GM21717 (cell line): ENCODE results near the gene CLEC1A.
"Not testable (repeated sequence)": the region's sequence is repeated elsewhere in the genome, so short reads cannot be mapped to it uniquely, and the experiment has no call there.

ENCODE experiments used
- ATAC-seq: cut with Tn5 transposase; IDR thresholded peaks from one replicate; pipeline ENCODE4 v1.9.1; 2021; ENCODE audit warnings: mild to moderate bottlenecking, moderate library complexity; ENCODE audit not compliant: unreplicated experiment

Gene CLEC1A

DNA sequence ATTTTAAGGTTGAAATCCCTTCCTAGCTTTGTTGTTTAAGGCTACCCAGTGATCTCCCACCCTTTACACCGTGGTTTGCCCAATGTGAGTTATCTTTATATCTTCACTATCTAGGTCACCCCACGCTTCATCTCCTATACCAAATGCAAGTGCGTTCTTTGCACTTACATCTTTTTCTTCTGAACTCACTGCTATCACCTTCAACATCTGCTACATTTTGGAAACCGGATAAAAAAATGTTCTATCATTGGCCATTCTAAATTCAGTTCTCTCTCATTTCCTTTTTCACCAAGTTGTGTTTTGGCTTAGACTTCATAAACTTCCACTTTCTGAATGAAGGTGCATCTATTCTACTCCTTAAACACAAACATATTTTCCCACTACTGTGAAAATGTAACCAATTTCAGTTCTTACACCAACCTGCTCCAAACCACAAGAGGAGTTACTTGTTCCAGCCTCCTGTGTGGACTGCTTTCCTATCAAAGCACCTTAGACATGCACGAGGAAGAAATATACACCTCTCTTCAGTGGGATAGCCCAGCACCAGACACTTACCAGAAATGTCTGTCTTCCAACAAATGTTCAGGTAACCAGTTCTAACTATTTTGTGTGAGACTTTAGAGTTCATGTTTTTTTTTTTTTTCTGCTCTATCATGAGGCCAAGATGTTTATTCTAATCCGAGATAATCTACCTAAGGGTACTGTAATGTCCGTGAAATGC, 46.4 kb downstream of the CLEC1A start:
- ATAC-seq: no peak

DNA sequence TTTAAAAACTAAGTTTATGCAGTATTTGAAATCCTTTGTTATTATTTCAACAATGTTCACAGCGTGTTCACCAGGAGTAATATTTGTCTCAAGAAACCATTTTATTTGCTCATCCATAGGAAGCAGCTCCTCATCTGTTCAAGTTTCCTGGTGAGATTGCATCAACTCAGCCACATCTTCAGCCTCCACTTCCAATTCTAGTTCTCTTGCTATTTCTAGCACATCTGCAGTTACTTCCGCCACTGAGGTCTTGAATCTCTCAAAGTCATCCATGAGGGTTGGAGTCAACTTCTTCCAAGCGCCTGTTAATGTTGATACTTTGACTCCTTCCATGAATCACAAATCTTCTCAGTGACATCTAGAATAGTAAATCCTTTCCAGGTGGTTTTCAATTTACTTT, 50.3 kb downstream of the CLEC1A start:
- no peak for ATAC-seq

DNA sequence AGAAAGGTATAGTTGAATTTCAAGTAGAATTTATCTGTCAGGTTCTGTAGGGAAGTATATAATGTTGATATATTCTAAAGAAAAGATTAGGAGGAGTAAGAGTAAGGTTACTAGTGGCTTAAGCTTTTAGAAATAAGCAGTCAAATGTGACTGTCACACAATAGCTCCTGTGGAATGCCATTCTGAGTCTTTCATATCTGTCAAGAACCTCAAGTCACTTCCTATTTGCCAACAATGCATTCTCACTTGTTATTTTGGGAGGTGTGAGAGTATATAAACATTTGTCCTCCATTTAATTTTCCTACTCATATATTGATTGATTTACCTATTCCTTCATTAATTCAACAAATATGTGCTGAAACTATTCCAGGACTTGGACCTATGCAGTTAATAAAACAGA, 56.6 kb downstream of the CLEC1A start:
- ATAC-seq: no peak

DNA sequence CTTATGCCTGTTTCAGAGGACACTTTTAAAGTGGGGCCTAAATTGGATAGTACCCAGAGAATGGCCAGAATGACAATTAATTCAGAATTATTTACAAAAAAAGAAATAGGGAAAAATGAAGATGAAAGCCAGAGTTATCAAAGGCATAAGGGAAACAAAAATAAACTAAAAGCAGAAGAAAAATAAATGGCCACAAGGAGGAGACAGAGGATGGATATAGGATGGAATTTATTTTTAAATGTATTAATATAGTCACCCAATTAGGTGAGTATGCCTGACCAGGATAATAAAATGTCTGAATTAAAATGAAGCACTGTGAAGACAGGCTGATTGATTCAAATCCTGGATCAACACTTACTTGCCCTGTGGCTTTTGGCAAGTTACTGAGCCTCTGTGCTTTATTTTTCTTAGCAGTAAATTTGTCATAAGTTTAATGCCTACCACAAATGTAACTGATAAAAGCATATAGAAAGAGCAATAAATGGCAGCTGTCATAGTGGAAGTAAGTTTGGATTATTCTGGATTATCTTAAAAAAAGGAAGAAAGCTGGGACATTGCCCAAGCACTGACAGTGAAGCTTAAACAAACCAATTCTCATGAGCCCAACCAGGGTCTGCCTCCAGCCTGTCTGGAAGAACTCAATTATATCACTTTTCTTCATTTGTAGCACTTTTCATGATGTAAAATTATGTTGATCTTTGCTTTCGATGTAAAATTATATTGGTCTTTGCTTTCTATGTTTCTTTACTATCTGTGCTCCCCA, 64.8 kb downstream of the CLEC1A start:
- ATAC-seq: no peak

DNA sequence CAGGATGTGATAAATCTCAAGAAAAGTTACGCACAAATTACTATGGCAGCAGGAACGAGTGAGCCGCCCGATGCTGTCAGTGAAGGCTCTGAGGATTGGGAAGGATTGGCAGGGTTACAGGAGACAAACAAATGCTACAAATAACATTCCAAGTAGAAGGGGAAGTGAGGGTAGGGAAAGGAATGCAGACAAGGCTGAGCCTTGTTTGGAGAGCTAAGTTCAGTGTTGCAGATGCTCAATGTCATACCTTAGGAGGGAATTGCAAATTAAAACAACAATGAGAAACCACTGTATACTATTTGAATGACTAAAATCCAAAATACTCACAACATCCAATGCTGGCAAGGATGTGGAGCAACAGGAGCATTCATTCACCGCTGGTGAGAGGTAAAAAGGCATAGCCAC, 67.0 kb downstream of the CLEC1A start:
- no peak for ATAC-seq

DNA sequence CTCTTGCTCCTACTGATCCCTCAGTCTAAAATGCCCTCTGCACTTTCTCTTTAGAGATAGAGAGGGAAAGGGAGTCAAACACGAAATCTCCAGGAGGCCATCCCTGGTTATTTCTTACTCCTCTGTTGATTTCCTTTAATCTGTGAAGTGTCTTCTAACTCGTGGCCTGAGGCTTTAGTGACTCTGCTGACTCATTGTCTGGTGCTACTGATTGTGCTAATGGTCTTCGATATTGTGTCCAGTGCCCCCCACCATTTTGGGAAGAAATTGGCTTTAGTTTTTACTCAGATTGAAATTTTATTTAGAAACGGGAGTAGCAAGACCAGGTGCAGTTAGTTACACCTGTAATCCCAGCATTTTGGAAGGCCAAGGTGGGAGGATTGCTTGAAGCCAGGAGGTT, 67.5 kb downstream of the CLEC1A start:
- no peak for ATAC-seq

DNA sequence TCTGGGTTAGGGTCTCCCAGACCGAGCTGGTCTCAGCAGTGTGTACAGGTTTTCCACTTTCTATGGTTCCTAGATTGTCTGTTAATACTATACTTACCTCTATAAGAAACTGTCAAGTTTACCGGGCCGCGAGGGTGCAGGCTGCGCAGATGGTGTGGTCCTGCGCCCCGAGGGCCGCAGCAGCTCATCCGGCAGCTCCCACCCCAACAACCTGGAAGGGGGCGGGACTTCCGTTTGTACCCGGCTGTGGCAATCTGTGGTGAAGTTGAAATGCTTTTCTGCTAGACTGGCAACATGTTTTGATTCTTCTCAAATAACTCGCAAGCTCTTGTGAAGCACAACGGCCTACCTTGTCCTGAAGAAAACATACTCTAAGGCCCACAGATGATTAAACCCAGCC, 68.3 kb downstream of the CLEC1A start, which contains the start of gene CLEC9A:
CLEC9A (plus strand) TSS at position 237 of the 400 bp plus-strand sequence. CDS start 22,006 bp downstream, outside the sequence.
- ATAC-seq: no peak

DNA sequence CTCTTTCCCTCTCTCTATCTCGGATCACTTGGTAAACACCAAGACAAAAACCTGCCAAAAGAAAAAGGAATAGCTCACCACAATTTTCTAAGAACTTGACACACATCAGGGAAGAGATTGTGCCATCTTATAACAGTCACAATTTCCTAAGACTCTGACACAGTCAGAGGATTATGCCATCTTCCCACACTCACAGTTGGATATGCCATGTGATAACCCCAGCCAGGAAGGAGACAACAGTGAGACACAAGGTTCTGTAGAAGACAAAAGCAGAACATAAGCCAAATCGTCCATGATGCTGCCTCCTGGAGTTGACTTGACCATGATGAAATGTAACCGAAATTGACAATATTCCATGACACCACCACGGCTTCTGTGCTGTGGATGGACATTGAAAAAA, 71.1 kb downstream of the CLEC1A start:
- no peak for ATAC-seq

DNA sequence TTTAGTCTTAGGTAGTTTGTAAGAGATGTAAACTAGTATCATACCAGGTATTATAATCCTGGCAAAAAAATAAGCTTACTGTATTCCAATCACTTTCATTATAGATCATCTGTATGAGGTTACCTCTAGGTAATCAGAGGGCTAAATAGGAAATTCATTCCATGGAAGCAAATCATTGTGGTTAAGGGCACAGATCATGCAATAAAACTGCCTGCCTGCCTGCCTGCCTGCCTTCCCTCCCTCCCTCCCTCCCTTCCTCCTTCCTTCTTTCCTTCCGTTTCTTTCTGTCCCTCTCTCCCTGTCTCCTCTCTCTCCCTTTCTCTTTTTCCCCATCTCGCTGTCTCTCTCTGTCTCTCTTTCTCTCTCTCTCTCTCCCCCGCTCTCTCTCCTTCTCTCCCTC, 71.5 kb downstream of the CLEC1A start:
- ATAC-seq: no peak

DNA sequence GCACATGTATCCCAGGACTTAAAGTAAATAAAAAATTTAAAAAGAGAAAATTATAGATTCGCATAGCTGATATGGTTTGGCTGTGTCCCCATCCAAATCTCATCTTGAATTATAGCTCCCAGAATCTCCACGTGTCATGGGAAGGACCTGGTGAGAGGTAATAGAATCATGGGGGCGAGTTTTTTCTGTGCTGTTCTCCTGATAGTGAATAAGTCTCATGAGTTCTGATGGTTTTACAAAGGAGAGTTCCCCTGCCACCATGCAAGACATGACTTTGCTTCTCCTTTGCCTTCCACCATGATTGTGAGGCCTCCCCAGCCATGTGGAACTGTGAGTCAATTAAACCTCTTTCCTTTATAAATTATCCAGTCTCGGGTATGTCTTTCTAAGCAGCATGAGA, 72.1 kb downstream of the CLEC1A start:
- not testable (repeated sequence) for ATAC-seq

DNA sequence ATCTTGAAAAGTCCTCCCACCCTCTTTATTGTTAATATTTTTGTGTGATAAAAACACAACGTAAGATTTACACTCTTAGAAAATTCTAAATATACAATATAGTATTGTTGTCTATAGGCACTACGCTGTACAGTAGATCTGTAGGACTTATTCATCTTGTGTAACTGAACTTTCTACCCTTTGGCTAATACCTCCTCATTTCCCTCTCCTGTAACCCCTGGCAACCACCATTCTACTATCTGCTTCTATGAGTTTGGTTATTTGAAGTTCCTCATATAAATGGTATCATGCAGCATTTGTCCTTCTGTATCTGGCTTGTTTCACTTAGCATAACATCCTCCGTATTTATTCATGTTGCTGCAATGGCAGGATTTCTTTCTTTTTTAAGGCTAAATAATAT, 73.5 kb downstream of the CLEC1A start:
- no peak for ATAC-seq

DNA sequence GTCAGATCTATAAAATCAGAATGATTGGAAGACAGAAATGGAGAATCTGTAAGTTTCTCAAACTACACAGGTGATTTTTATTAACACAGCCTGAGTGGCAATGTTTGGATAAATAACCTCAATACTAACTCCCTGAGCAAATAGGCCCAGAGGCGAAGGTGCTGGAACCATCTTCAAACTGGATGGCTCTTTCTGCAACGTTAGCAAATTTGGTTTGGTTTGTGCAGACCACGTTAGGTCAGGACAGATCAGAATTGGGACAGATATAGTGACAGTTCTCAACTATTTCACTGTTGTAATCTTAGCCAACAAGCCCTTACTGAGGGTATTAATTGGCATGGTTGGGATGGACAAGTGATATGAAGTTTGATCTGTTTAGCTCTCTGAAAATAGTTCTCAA, 77.4 kb downstream of the CLEC1A start:
- ATAC-seq: no peak
